LoVo (cell line): ENCODE data around the gene DYNC2I2.
"Not testable (repeated sequence)": the region's sequence is repeated elsewhere in the genome, so short reads cannot be mapped to it uniquely, and the experiment has no call there.

Experiments used
- DNase-seq: peaks from one replicate; pipeline ENCODE4 v3.0.0-alpha.2; 2016; ENCODE audit warnings: low spot score

The DYNC2I2 gene

GRCh38 chr9:128614728-128615127 is 41.9 kb downstream of the DYNC2I2 start:
- no peak for DNase-seq

- no peak for DNase-seq
Measured at GRCh38 chr9:128611600-128612394, 44.9 kb downstream of the DYNC2I2 start.

DNA sequence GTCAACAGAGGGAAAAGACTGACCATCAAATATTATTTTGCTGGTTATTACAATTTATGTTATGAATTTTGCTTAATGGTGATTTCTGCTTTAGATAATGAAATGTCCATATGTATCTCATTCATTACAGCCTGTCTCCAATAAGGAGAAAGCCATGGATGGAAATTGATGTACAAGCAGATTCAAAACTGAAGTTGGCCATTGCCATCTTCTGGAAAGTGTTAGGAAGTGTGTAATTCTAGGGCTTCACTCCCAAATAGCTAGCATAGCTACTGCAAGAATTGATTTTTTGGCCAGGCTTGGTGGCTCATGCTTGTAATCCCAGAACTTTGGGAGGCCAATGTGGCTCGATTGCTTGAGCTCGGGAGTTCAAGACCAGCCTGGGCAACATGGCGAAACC is 45.8 kb downstream of the DYNC2I2 start:
- DNase-seq: no peak

GRCh38 chr9:128607642-128608350 is 48.9 kb downstream of the DYNC2I2 start:
- no peak for DNase-seq

DNA sequence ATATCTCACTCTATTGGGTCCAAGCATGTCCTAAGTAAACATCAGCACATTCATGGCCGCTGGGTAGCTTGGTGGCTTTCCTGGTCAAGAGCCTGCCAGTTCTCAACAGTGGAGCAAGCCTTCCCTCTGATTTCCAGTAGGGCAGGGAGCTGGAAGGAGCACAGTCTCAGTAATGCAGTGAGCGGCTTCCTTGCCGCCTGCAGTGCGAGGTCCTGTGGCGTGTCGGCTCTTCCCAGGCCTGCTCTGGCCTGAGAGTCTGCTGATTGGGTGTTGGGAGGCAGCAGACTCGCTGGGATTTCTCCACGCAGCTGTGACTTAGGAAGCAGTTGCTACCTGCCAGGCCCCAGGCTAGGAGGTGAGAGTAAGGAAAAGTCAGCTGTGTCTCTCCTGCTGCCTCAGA is 53.0 kb downstream of the DYNC2I2 start:
- no peak for DNase-seq

DNA sequence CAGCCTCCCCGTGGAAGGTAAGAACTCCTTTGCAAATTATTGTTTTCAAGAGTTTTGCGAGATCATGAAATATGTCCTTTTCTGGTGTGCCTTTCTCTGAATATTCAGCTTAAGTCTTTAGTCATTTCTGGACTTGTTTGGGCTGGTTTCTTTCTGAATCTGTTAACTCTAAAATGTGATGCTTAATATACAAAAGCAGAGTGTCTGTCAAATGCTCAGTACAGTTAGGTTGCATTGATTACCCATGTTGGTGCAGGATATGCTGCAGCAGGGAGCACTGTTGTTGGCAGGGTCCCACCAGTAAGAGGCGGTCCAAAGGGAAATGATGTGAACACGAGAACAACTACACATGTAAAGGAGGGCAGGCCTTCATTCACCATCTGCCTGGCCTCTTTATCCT is 56.5 kb downstream of the DYNC2I2 start:
- no peak for DNase-seq

DNA sequence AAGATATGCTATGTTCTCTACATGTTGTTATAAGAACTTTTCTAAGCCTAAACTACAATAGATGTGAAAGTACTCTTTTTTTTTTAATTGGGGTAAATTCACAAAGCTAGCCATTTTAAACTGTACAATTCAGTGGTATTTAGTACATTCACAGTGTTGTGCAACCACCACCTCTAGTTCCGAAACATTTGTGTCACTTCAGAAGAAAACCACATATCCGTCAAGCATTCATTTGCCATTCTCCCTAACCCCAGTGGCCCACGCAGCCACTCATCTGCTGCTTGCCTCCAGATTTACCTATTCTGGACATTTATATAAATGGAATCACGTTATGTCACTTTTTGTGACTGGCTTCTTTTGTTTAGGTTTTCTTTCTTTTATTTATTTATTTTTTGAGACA is 61.2 kb downstream of the DYNC2I2 start:
- no peak for DNase-seq

GRCh38 chr9:128593856-128594255 is 62.8 kb downstream of the DYNC2I2 start:
- no peak for DNase-seq

- no peak for DNase-seq
Measured at GRCh38 chr9:128593039-128593438, 63.6 kb downstream of the DYNC2I2 start.

GRCh38 chr9:128588581-128589233 is 67.9 kb downstream of the DYNC2I2 start:
- no peak for DNase-seq

DNA sequence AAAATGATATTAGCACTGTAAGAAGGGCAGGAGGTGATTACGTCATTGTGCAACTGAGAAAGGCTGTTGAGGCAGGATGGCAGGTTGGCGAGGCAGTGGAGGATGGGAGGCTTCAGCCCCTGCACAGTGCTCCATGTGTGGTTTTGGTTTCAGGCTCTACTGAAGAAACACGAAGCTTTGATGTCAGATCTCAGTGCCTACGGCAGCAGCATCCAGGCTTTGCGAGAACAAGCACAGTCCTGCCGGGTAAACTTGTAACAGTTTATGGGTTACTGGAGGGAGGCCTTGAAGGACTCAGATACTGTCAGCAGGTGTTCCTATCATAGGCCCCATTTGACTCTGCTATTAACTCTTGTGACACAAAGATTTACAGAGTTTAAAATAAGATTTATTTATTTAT is 69.2 kb downstream of the DYNC2I2 start:
- DNase-seq: no peak

- not testable (repeated sequence) for DNase-seq
Measured at GRCh38 chr9:128586934-128587333, 69.7 kb downstream of the DYNC2I2 start.

- not testable (repeated sequence) for DNase-seq
Measured at GRCh38 chr9:128585155-128585554, 71.5 kb downstream of the DYNC2I2 start.
